ENCODE measurements around the gene NEU2. TPM values are rescaled to one million over a fixed set of nuclear protein-coding genes. Genes with fewer than 3 reads are reported as not detected.
"Not testable (repeated sequence)": the region's sequence is repeated elsewhere in the genome, so short reads cannot be mapped to it uniquely, and the experiment has no call there.

NEU2 gene
- total RNA-seq, 2 donors from 2014 or later = not detected

DNA sequence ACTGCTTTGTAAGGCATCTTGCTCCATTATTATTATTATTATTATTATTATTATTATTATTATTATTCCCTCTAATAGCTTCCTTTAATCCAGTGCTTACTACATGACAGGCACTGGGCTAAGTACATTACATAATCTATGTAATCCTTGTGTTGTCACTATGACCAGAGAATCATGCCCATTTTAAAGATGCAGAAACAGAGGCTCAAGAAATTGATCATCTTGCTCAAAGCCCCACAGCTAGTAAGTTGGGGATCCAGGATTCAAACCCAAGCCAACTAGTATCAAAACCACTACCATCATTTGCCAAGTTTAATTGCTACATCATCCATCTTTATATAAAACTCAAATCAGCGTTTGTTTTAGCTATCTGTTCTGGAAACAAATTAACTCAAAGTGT, 18.8 kb upstream of the NEU2 start:
- no peak overlapping the region for H3K4me3 Mint-ChIP-seq
- no peaks in the 10 kb centered on the region for H3K4me1 Mint-ChIP-seq (ENCODE audit: low read depth)
- ATAC-seq (replicated peaks in 1 of 2) (no peak), DNase-seq (no peak)
- no peaks in the 10 kb centered on the region for H3K27me3 Mint-ChIP-seq (ENCODE audit: low read depth)
- no peaks in the 10 kb centered on the region for H3K36me3 Mint-ChIP-seq (ENCODE audit: insufficient read depth in 2 of 2)
- H3K27ac Mint-ChIP-seq = no peak overlapping the region
- H3K9me3 Mint-ChIP-seq = peaks cover 4% of the 10 kb centered on the region in 2 donors

DNA sequence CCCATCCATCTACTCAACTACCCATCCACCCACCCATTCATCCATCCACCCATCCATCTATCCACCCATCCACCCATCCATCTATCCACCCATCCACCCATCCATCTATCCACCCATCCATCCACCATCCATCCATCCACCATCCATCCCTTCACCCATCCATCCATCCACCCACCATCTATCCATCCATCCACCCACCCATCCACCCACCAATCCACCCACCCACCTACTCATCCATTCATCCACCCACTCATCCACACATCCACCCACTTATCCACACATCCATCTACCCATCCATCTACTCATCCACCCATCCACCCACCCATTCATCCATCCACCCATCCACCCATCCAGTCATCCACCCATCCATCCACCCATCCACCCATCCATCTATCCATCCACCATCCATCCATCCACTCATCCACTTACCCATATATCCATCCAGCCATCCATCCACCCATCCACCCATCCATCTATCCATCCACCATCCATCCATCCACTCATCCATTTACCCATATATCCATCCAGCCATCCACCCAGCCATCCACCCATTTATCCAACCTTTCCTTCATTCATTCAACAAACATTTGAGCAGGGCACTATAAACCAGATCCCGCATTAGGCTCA, 17.3 kb upstream of the NEU2 start:
- Mint-ChIP-seq H3K4me3 (no peak overlapping the region), H3K27ac (no peak overlapping the region), H3K9me3 (peaks cover 4% of the 10 kb centered on the region in 2 donors), H3K4me1 (ENCODE audit: low read depth) (no peaks in the 10 kb centered on the region), H3K27me3 (ENCODE audit: low read depth) (no peaks in the 10 kb centered on the region), H3K36me3 (ENCODE audit: insufficient read depth in 2 of 2) (no peaks in the 10 kb centered on the region)
- DNase-seq = no peak
- ATAC-seq (replicated peaks in 1 of 2) = no peak

- Mint-ChIP-seq H3K4me3 (no peak overlapping the region), H3K36me3 (ENCODE audit: insufficient read depth in 2 of 2) (no peaks in the 10 kb centered on the region), H3K4me1 (ENCODE audit: low read depth) (no peaks in the 10 kb centered on the region), H3K27me3 (ENCODE audit: low read depth) (no peaks in the 10 kb centered on the region), H3K9me3 (peaks cover 4% of the 10 kb centered on the region in 2 donors), H3K27ac (no peak overlapping the region)
- DNase-seq = no peak
- ATAC-seq (replicated peaks in 1 of 2) = no peak
Observed at GRCh38 chr2:233017947-233018346, 14.5 kb upstream of the NEU2 start.

DNA sequence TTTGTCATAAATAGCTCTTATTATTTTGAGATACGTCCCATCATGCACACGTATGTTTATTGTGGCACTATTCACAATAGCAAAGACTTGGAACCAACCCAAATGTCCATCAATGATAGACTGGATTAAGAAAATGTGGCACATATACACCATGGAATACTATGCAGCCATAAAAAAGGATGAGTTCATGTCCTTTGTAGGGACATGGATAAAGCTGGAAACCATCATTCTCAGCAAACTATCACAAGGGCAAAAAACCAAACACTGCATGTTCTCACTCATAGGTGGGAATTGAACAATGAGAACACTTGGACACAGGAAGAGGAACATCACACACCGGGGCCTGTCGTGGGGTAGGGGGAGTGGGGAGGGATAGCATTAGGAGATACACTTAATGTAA, 12.9 kb upstream of the NEU2 start:
- H3K4me1 Mint-ChIP-seq (ENCODE audit: low read depth); H3K36me3 Mint-ChIP-seq (ENCODE audit: insufficient read depth in 2 of 2); H3K9me3 Mint-ChIP-seq; DNase-seq; ATAC-seq (replicated peaks in 1 of 2); H3K27me3 Mint-ChIP-seq (ENCODE audit: low read depth); H3K4me3 Mint-ChIP-seq; H3K27ac Mint-ChIP-seq: not testable (repeated sequence)

DNA sequence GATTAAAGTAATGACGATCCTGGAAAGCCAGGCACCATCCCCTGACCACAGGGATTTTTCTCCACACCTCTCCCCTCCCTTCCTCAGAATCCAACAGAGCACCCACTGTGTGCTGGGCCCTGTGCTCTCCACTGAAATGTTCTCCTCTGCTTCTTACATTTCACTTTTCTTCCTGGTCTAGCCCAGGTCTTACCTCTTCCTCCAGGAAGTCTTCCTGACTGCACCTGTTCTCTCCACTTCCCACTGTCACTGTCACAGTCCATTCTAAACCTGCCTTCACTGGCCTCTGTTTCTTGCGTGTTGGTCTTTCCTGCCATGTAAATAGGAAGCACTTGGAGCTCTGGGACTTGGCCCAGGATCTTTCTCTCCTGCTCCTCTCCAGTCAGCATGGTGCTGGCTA, 12.0 kb upstream of the NEU2 start:
- DNase-seq = no peak
- Mint-ChIP-seq H3K4me1 (ENCODE audit: low read depth) (no peaks in the 10 kb centered on the region), H3K4me3 (no peak overlapping the region), H3K36me3 (ENCODE audit: insufficient read depth in 2 of 2) (no peaks in the 10 kb centered on the region), H3K27me3 (ENCODE audit: low read depth) (no peaks in the 10 kb centered on the region), H3K9me3 (peaks cover 0 to 2% of the 10 kb centered on the region in 2 donors), H3K27ac (no peak overlapping the region)
- no peak for ATAC-seq (replicated peaks in 1 of 2)

- Mint-ChIP-seq H3K4me1 (ENCODE audit: low read depth) (no peaks in the 10 kb centered on the region), H3K9me3 (no peaks in the 10 kb centered on the region), H3K36me3 (ENCODE audit: insufficient read depth in 2 of 2) (no peaks in the 10 kb centered on the region), H3K4me3 (no peak overlapping the region), H3K27ac (no peak overlapping the region), H3K27me3 (ENCODE audit: low read depth) (no peaks in the 10 kb centered on the region)
- DNase-seq (no peak), ATAC-seq (replicated peaks in 1 of 2) (no peak)
Observed at GRCh38 chr2:233021771-233022170, 10.7 kb upstream of the NEU2 start.

DNA sequence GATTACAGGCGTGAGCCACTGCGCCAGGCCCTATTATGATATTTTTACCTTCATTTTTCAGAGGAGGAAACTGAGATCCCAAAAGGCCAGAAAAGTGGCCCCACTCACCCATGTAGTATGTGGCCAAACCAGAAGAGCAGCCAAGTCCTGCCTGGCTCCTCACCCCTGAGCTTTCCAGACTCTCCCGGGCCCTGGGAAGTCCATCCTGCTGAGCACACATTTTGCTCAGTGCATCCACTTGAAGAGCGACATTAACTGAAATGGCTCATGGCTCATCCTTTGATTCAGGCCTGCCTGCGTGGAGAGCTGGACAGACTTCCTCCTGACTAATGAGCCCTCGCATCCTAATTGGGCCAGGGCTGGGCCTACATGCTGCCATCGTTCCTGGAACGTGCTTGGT, 9.9 kb upstream of the NEU2 start:
- DNase-seq (no peak), ATAC-seq (replicated peaks in 1 of 2) (no peak)
- no peaks in the 10 kb centered on the region for H3K27me3 Mint-ChIP-seq (ENCODE audit: low read depth)
- H3K27ac Mint-ChIP-seq = no peak overlapping the region
- no peaks in the 10 kb centered on the region for H3K36me3 Mint-ChIP-seq (ENCODE audit: insufficient read depth in 2 of 2)
- no peak overlapping the region for H3K4me3 Mint-ChIP-seq
- H3K4me1 Mint-ChIP-seq (ENCODE audit: low read depth) = no peaks in the 10 kb centered on the region
- H3K9me3 Mint-ChIP-seq = no peaks in the 10 kb centered on the region

DNA sequence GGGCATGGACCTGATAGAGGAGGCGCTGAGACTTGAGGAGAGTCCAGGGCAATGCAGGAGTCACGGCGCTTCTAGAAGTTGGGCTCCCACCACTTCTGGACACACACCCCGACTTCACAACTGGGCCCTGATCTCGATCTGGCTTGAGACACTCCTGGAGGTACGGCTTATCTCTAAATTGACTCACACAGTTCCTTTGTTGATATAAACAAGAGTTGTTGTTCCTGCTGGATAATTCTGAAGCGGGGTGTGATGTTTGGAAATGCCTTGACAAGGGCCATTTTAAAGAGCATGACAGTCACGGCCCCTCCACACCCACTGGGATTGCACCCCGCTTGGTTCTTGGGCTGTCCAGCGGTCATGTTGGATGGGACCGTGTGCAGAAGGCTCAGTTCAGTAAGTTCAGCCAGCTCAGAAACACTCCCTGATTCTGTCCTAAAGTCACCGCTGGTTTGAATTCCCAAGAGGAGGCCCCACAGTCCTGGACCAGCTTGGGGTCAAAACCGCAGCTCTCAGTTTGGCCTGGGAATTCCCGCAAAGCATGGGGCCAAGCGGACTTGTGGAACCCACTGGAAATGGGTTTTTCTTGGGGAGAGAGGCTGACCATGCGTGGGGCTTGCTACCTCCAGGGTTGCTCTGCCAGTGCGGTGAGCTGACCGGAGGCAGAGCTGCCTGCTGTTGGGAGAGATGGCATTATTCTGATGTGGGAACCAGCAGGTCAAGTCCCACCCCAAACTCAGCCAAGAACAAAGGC, 9.3 kb upstream of the NEU2 start:
- no peak overlapping the region for H3K27ac Mint-ChIP-seq
- no peaks in the 10 kb centered on the region for H3K36me3 Mint-ChIP-seq (ENCODE audit: insufficient read depth in 2 of 2)
- H3K4me3 Mint-ChIP-seq = no peak overlapping the region
- DNase-seq (no peak), ATAC-seq (replicated peaks in 1 of 2) (no peak)
- H3K27me3 Mint-ChIP-seq (ENCODE audit: low read depth) = no peaks in the 10 kb centered on the region
- no peaks in the 10 kb centered on the region for H3K9me3 Mint-ChIP-seq
- H3K4me1 Mint-ChIP-seq (ENCODE audit: low read depth) = no peaks in the 10 kb centered on the region

DNA sequence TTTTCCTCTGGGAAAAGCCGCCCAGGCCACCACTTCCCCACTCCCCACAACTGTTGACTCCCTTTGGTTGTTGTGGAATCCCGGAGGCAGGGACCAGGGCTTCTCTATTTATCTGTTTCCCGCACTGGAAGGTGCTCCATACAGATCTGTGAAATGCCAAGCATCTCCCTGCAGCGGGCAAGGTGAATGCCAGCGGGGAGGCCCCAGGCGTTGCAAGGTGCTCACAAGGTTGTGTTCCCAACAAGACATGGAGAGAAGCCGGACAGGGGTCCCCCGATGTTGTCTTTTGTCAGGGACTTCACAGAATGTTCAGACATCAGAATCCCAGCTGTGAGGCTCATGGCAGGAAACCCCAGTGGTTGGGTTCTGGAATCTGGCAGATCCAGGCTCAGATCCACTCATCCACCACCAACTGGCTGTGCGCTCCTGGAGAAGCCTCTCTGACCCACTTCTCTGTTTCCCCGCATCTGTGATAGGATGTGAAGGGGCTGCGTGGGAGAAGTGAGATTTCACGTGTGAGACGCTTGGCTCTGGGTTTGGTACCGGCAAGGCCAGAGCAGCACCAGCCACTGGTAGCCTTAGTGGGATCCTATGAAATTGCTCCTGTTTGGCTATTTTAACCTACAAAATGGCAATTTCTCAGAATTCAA, 8.6 kb upstream of the NEU2 start:
- Mint-ChIP-seq H3K4me3 (no peak overlapping the region), H3K27ac (no peak overlapping the region), H3K4me1 (ENCODE audit: low read depth) (no peaks in the 10 kb centered on the region), H3K9me3 (no peaks in the 10 kb centered on the region), H3K36me3 (ENCODE audit: insufficient read depth in 2 of 2) (no peaks in the 10 kb centered on the region), H3K27me3 (ENCODE audit: low read depth) (no peaks in the 10 kb centered on the region)
- ATAC-seq (replicated peaks in 1 of 2) (no peak), DNase-seq (no peak)

GRCh38 chr2:233025706-233026105, 6.8 kb upstream of the NEU2 start:
- Mint-ChIP-seq H3K27ac (no peak overlapping the region), H3K27me3 (ENCODE audit: low read depth) (no peaks in the 10 kb centered on the region), H3K4me1 (ENCODE audit: low read depth) (no peaks in the 10 kb centered on the region), H3K9me3 (no peaks in the 10 kb centered on the region), H3K4me3 (no peak overlapping the region), H3K36me3 (ENCODE audit: insufficient read depth in 2 of 2) (no peaks in the 10 kb centered on the region)
- no peak for ATAC-seq (replicated peaks in 1 of 2)
- no peak for DNase-seq

- H3K27ac Mint-ChIP-seq = no peak overlapping the region
- DNase-seq (no peak), ATAC-seq (replicated peaks in 1 of 2) (no peak)
- no peaks in the 10 kb centered on the region for H3K9me3 Mint-ChIP-seq
- H3K36me3 Mint-ChIP-seq (ENCODE audit: insufficient read depth in 2 of 2) = no peaks in the 10 kb centered on the region
- no peaks in the 10 kb centered on the region for H3K27me3 Mint-ChIP-seq (ENCODE audit: low read depth)
- H3K4me3 Mint-ChIP-seq = no peak overlapping the region
- H3K4me1 Mint-ChIP-seq (ENCODE audit: low read depth) = no peaks in the 10 kb centered on the region
Observed at GRCh38 chr2:233026198-233026813, 6.2 kb upstream of the NEU2 start.

- DNase-seq = no peak
- no peaks in the 10 kb centered on the region for H3K36me3 Mint-ChIP-seq (ENCODE audit: insufficient read depth in 2 of 2)
- H3K27ac Mint-ChIP-seq = no peak overlapping the region
Observed at GRCh38 chr2:233029321-233029720, 3.2 kb upstream of the NEU2 start.

More at GRCh38 chr2:233029321-233029720, 3.2 kb upstream of the NEU2 start:
- no peak for ATAC-seq (replicated peaks in 1 of 2)
- H3K9me3 Mint-ChIP-seq = no peaks in the 10 kb centered on the region
- H3K4me3 Mint-ChIP-seq = no peak overlapping the region
- H3K4me1 Mint-ChIP-seq (ENCODE audit: low read depth) = peaks cover 9% of the 10 kb centered on the region
- H3K27me3 Mint-ChIP-seq (ENCODE audit: low read depth) = no peaks in the 10 kb centered on the region
